ENCODE measurements around the gene MXD4.
A peak's percentile ranks its signal among the peaks of the same experiment; 100 is the strongest.

MXD4 gene

GRCh38 chr4:2260344-2261109 lies 1.4 kb downstream of the MXD4 start:
- H3K27ac ChIP-seq, result no peak overlapping the region
- peak overlapping the region; percentile 39; the same call in 1 of the 2 replicates for H3K4me2 ChIP-seq
- H3K27me3 ChIP-seq (ENCODE audit: insufficient read depth, low read depth), result no peaks in the 10 kb centered on the region
- H3K36me3 ChIP-seq (ENCODE audit: insufficient read depth), result no peaks in the 10 kb centered on the region
- no peak for TF ChIP-seq CTCF (conservative IDR thresholded peaks at IDR 0.05; ENCODE audit: low read depth, low read length)
- H3K9ac ChIP-seq, result no peak overlapping the region
- no peaks in the 10 kb centered on the region for H3K4me1 ChIP-seq (ENCODE audit: low read depth, poor library complexity, severe bottlenecking)
- no peak overlapping the region for H2AFZ ChIP-seq (ENCODE audit: low read depth)
- no peaks in the 10 kb centered on the region for H4K20me1 ChIP-seq (ENCODE audit: insufficient read depth)
- no peaks in the 10 kb centered on the region for H3K79me2 ChIP-seq (ENCODE audit: insufficient read depth, low read depth)
- H3K4me3 ChIP-seq (IDR thresholded peaks at IDR 0.05; ENCODE audit: insufficient read depth, low read depth, low read length), result no peak overlapping the region

- no peaks in the 10 kb centered on the region for H3K79me2 ChIP-seq (ENCODE audit: insufficient read depth, low read depth)
Measured at GRCh38 chr4:2259541-2260343, 2.2 kb downstream of the MXD4 start.

GRCh38 chr4:2259036-2259540 lies 2.8 kb downstream of the MXD4 start:
- Histone ChIP-seq H2AFZ (ENCODE audit: low read depth) (no peak overlapping the region), H3K27ac (no peak overlapping the region), H3K4me2 (no peak overlapping the region), H4K20me1 (ENCODE audit: insufficient read depth) (no peaks in the 10 kb centered on the region), H3K4me3 (IDR thresholded peaks at IDR 0.05; ENCODE audit: insufficient read depth, low read depth, low read length) (no peak overlapping the region), H3K79me2 (ENCODE audit: insufficient read depth, low read depth) (no peaks in the 10 kb centered on the region), H3K4me1 (ENCODE audit: low read depth, poor library complexity, severe bottlenecking) (no peaks in the 10 kb centered on the region), H3K36me3 (ENCODE audit: insufficient read depth) (no peaks in the 10 kb centered on the region), H3K27me3 (ENCODE audit: insufficient read depth, low read depth) (no peaks in the 10 kb centered on the region), H3K9ac (no peak overlapping the region)
- TF ChIP-seq CTCF (conservative IDR thresholded peaks at IDR 0.05; ENCODE audit: low read depth, low read length), result no peak

More at GRCh38 chr4:2259541-2260343, 2.2 kb downstream of the MXD4 start:
- no peaks in the 10 kb centered on the region for H3K36me3 ChIP-seq (ENCODE audit: insufficient read depth)
- TF ChIP-seq CTCF (conservative IDR thresholded peaks at IDR 0.05; ENCODE audit: low read depth, low read length), result no peak
- H4K20me1 ChIP-seq (ENCODE audit: insufficient read depth), result no peaks in the 10 kb centered on the region
- H3K27me3 ChIP-seq (ENCODE audit: insufficient read depth, low read depth), result no peaks in the 10 kb centered on the region
- no peaks in the 10 kb centered on the region for H3K4me1 ChIP-seq (ENCODE audit: low read depth, poor library complexity, severe bottlenecking)
- H3K4me2 ChIP-seq, result no peak overlapping the region
- no peak overlapping the region for H2AFZ ChIP-seq (ENCODE audit: low read depth)
- no peak overlapping the region for H3K4me3 ChIP-seq (IDR thresholded peaks at IDR 0.05; ENCODE audit: insufficient read depth, low read depth, low read length)
- H3K27ac ChIP-seq, result no peak overlapping the region
- H3K9ac ChIP-seq, result no peak overlapping the region

GRCh38 chr4:2258091-2259035 lies 3.5 kb downstream of the MXD4 start:
- H4K20me1 ChIP-seq (ENCODE audit: insufficient read depth), result no peaks in the 10 kb centered on the region
- no peaks in the 10 kb centered on the region for H3K27me3 ChIP-seq (ENCODE audit: insufficient read depth, low read depth)
- H3K36me3 ChIP-seq (ENCODE audit: insufficient read depth), result no peaks in the 10 kb centered on the region
- no peak for TF ChIP-seq CTCF (conservative IDR thresholded peaks at IDR 0.05; ENCODE audit: low read depth, low read length)
- no peak overlapping the region for H2AFZ ChIP-seq (ENCODE audit: low read depth)
- no peak overlapping the region for H3K9ac ChIP-seq
- H3K27ac ChIP-seq, result no peak overlapping the region
- no peaks in the 10 kb centered on the region for H3K4me1 ChIP-seq (ENCODE audit: low read depth, poor library complexity, severe bottlenecking)
- no peaks in the 10 kb centered on the region for H3K79me2 ChIP-seq (ENCODE audit: insufficient read depth, low read depth)
- no peak overlapping the region for H3K4me2 ChIP-seq
- no peak overlapping the region for H3K4me3 ChIP-seq (IDR thresholded peaks at IDR 0.05; ENCODE audit: insufficient read depth, low read depth, low read length)

Measured in KMS-11 (cell line).